RCC 7860 (cell line): ENCODE data around the gene TEKT1.

ENCODE experiments used
- DNase-seq: peaks from one replicate; pipeline ENCODE4 v3.0.0-alpha.2; 2015; ENCODE audit warnings: low spot score
- FAIRE-seq: peaks from 2 replicates; lab custom pipeline; 2012; peaks lifted over from hg19 to GRCh38; lab: Jason Lieb, UNC

Gene TEKT1

GRCh38 chr17:6772016-6772415, 59.5 kb downstream of the TEKT1 start:
- DNase-seq = no peak
- FAIRE-seq = no peak

- FAIRE-seq = no peak
These were observed 63.1 kb downstream of the TEKT1 start for GRCh38 chr17:6768447-6768846.

GRCh38 chr17:6761779-6762178, 69.8 kb downstream of the TEKT1 start:
- FAIRE-seq = no peak

More at GRCh38 chr17:6768447-6768846, 63.1 kb downstream of the TEKT1 start:
- no peak for DNase-seq

GRCh38 chr17:6757747-6758146, 73.8 kb downstream of the TEKT1 start:
- FAIRE-seq (no peak), DNase-seq (no peak)

More at GRCh38 chr17:6761779-6762178, 69.8 kb downstream of the TEKT1 start:
- no peak for DNase-seq

GRCh38 chr17:6756425-6757031, 75.0 kb downstream of the TEKT1 start:
- DNase-seq (no peak), FAIRE-seq (no peak)

- DNase-seq (no peak), FAIRE-seq (no peak)
These were observed 75.8 kb downstream of the TEKT1 start, which contains the start of gene XAF1 for GRCh38 chr17:6755731-6756184. Gene XAF1, plus strand, starts transcription at chr17:6756046. Its CDS starts 33 bp downstream, at chr17:6756079.

GRCh38 chr17:6755281-6755680, 76.2 kb downstream of the TEKT1 start:
- DNase-seq = no peak
- FAIRE-seq = no peak

GRCh38 chr17:6753546-6753945, 78.0 kb downstream of the TEKT1 start:
- FAIRE-seq (no peak), DNase-seq (no peak)

- DNase-seq (peak; percentile 93), FAIRE-seq (peak; percentile 86)
These were observed 78.5 kb downstream of the TEKT1 start for GRCh38 chr17:6753006-6753445.

- peak; percentile 97 for DNase-seq
- peak; percentile 93 for FAIRE-seq
These were observed 79.2 kb downstream of the TEKT1 start for GRCh38 chr17:6752068-6752909.

- no peak for DNase-seq
- no peak for FAIRE-seq
These were observed 82.0 kb downstream of the TEKT1 start for GRCh38 chr17:6749519-6749918.

GRCh38 chr17:6748617-6749016, 82.9 kb downstream of the TEKT1 start:
- FAIRE-seq (no peak), DNase-seq (no peak)
